T-helper 1 cell treated with Interleukin-12 subunit alpha and Interleukin-12 subunit beta and Interleukin-4 antibody, amounts not matched to agents 30 μg/mL and 1 μg/mL, for 36 hours (primary cell): ENCODE measurements around the gene TEX13C.

Experiments used
- H3K27ac Mint-ChIP-seq: one replicate; pipeline ENCODE4 v1.8.0; 2021; ENCODE audit warnings: mild to moderate bottlenecking, mixed read lengths
- H3K27me3 Mint-ChIP-seq: one replicate; pipeline ENCODE4 v1.8.0; 2021; ENCODE audit warnings: low read depth, mixed read lengths
- H3K36me3 Mint-ChIP-seq: one replicate; pipeline ENCODE4 v1.8.0; 2021; ENCODE audit warnings: low read depth, mixed read lengths
- H3K4me1 Mint-ChIP-seq: one replicate; pipeline ENCODE4 v1.8.0; 2021; ENCODE audit warnings: low read depth, mixed read lengths
- H3K4me3 Mint-ChIP-seq: one replicate; pipeline ENCODE4 v1.8.0; 2021; ENCODE audit warnings: mild to moderate bottlenecking, moderate library complexity, mixed read lengths
- H3K9me3 Mint-ChIP-seq: one replicate; pipeline ENCODE4 v1.8.0; 2021; ENCODE audit warnings: mixed read lengths

Gene TEX13C

DNA sequence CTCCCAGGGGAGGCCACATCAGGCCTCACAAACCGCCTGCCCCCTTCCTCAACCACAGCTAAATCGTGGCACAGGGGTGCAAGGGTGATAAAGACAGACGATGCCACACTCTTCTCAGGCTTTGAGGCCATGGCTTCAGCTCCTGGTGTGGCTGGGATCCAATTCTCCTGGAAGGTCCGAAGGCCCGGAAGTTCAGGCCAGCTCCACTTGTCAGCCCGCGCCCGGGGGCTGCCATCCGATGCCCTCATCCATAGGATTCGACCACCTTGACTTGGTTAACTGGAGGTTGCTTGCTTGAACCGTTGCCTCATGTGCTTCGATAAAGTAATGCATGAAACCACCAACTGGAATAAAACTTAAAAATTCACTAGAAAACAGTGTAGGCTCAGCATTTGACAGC is 8.2 kb downstream of the TEX13C start:
- Mint-ChIP-seq H3K36me3 (no peaks in the 10 kb centered on the region), H3K4me3 (no peak overlapping the region), H3K9me3 (no peaks in the 10 kb centered on the region), H3K4me1 (no peaks in the 10 kb centered on the region), H3K27ac (no peak overlapping the region), H3K27me3 (no peaks in the 10 kb centered on the region)

DNA sequence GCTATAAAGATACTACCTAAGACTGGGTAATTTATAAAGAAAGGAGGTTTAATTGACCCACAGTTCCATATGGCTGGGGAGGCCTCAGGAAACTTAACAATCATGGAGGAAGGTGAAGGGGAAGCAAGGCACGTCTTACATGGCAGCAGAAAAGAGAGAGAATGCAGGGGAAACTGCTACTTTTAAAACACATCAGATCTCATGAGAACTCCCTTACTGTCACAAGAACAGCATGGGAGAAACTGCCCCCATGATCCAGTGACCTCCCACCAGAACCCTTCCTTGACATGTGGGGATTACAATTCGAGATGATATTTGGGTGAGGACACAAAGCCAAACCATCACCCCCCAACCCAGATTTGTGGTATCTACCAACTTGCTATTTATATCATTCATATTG is 13.9 kb downstream of the TEX13C start:
- Mint-ChIP-seq H3K27ac (no peak overlapping the region), H3K36me3 (no peaks in the 10 kb centered on the region), H3K4me1 (no peaks in the 10 kb centered on the region), H3K27me3 (no peaks in the 10 kb centered on the region), H3K9me3 (no peaks in the 10 kb centered on the region), H3K4me3 (no peak overlapping the region)

DNA sequence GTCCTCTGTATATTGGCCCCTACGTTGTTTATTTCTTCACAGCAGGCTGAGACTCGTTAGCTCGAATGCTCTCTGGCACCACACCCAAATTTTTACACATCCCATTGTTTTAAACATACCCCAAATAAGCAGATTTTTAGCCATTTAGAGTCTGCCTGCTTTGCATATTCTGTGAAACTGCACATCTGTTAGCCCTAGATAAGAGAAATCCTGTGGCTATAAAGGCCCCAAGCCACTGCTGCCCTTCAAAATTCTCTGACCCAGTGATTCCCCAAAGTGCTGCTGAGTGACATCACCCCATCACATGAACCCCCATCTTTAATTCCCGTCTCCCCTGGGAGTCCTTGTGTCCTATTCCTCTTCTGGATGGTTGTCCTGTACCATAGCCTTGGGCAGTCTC is 20.8 kb downstream of the TEX13C start:
- Mint-ChIP-seq H3K27me3 (no peaks in the 10 kb centered on the region), H3K36me3 (no peaks in the 10 kb centered on the region), H3K4me1 (no peaks in the 10 kb centered on the region), H3K4me3 (no peak overlapping the region), H3K9me3 (no peaks in the 10 kb centered on the region), H3K27ac (no peak overlapping the region)

DNA sequence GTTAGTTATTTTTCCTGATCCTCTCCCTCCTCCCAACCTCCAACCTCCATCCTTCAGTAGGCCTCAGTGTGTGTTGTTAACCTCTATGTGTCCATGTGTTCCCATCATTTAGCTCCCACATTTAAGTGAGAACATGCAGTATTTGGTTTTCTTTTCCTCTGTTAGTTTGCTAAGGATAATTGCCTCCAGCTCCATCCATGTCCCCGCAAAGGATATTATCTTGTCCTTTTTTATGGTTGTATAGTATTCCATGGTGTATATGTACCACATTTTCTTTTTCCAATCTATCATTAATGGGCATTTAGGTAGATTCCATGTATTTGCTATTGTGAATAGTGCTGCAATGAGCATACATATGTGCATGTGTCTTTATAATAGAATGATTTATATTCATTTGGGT is 54.5 kb downstream of the TEX13C start:
- Mint-ChIP-seq H3K4me1 (no peaks in the 10 kb centered on the region), H3K4me3 (no peak overlapping the region), H3K36me3 (no peaks in the 10 kb centered on the region), H3K9me3 (no peaks in the 10 kb centered on the region), H3K27me3 (no peaks in the 10 kb centered on the region), H3K27ac (no peak overlapping the region)
